Measurements from ENCODE around the gene NOXA1. TPM values are rescaled to one million over a fixed set of nuclear protein-coding genes. Genes with fewer than 3 reads are reported as not detected.
A peak's percentile ranks its signal among the peaks of the same experiment; 100 is the strongest.

Gene NOXA1
- total RNA-seq = 10 to 100 TPM in 1 of 3 donors, 1 to 10 TPM in 2; 2.9 to 13.8 (median 4.6) TPM

- H3K9me3 ChIP-seq = no peaks in the 10 kb centered on the region
- H3K4me3 ChIP-seq = peak within 1 kb of the TSS; percentile 90 to 100 (median 92)
- intact Hi-C loops (cut with DNase I; ENCODE audit: low total_unique reads) = no loop called here
- peak; percentile 88 to 95 for DNase-seq (ENCODE audit: low spot score in 2 of 2)
- no peaks in the 10 kb centered on the region for H3K27me3 ChIP-seq
- peaks cover 0 to 4% of the 10 kb centered on the region in 2 donors for H3K4me1 ChIP-seq
- TF ChIP-seq POLR2AphosphoS5 (IDR thresholded peaks at IDR 0.05) = peak in 2 of 3 donors; percentile 52 to 61
- peak in 2 of 3 donors; percentile 43 to 71 for TF ChIP-seq CTCF (IDR thresholded peaks at IDR 0.05)
- TF ChIP-seq POLR2A (IDR thresholded peaks at IDR 0.05) = no peak
- peak within 1 kb of the TSS; percentile 88 to 89 for H3K27ac ChIP-seq
- H3K36me3 ChIP-seq = no peaks in the 10 kb centered on the region
Measured at GRCh38 chr9:137422604-137423513, at the start of gene NOXA1, which contains the start of gene EXD3. Gene NOXA1 (plus strand): TSS chr9:137423393. CDS start chr9:137423530, 137 bp downstream. Gene EXD3 (minus strand): TSS chr9:137423162. CDS start chr9:137395357, 27,805 bp downstream.

- H3K36me3 ChIP-seq = no peaks in the 10 kb centered on the region
- H3K4me1 ChIP-seq = no peaks in the 10 kb centered on the region
- H3K27ac ChIP-seq = no peak overlapping the region
- intact Hi-C loops (cut with DNase I; ENCODE audit: low total_unique reads) = no loop called here
- no peak overlapping the region for H3K4me3 ChIP-seq
- TF ChIP-seq POLR2A (IDR thresholded peaks at IDR 0.05) = no peak
- TF ChIP-seq CTCF (IDR thresholded peaks at IDR 0.05) = no peak
- no peak for TF ChIP-seq POLR2AphosphoS5 (IDR thresholded peaks at IDR 0.05)
- no peaks in the 10 kb centered on the region for H3K27me3 ChIP-seq
- DNase-seq (ENCODE audit: low spot score in 2 of 2) = no peak
- H3K9me3 ChIP-seq = no peaks in the 10 kb centered on the region
Measured at GRCh38 chr9:137373611-137373980, 49.6 kb upstream of the NOXA1 start.

GRCh38 chr9:137374131-137374845 lies 48.9 kb upstream of the NOXA1 start:
- H3K9me3 ChIP-seq = no peaks in the 10 kb centered on the region
- intact Hi-C loops (cut with DNase I; ENCODE audit: low total_unique reads) = no loop called here
- no peaks in the 10 kb centered on the region for H3K27me3 ChIP-seq
- no peaks in the 10 kb centered on the region for H3K4me1 ChIP-seq
- no peak for DNase-seq (ENCODE audit: low spot score in 2 of 2)
- H3K36me3 ChIP-seq = no peaks in the 10 kb centered on the region
- H3K4me3 ChIP-seq = no peak overlapping the region
- H3K27ac ChIP-seq = no peak overlapping the region
- no peak for TF ChIP-seq POLR2AphosphoS5 (IDR thresholded peaks at IDR 0.05)
- no peak for TF ChIP-seq CTCF (IDR thresholded peaks at IDR 0.05)
- TF ChIP-seq POLR2A (IDR thresholded peaks at IDR 0.05) = no peak

- H3K4me1 ChIP-seq = no peaks in the 10 kb centered on the region
- H3K9me3 ChIP-seq = no peaks in the 10 kb centered on the region
- H3K27me3 ChIP-seq = no peaks in the 10 kb centered on the region
- intact Hi-C loops (cut with DNase I; ENCODE audit: low total_unique reads) = no loop called here
- no peak overlapping the region for H3K27ac ChIP-seq
- no peaks in the 10 kb centered on the region for H3K36me3 ChIP-seq
- DNase-seq (ENCODE audit: low spot score in 2 of 2) = no peak
- no peak overlapping the region for H3K4me3 ChIP-seq
- TF ChIP-seq POLR2AphosphoS5 (IDR thresholded peaks at IDR 0.05) (no peak), CTCF (IDR thresholded peaks at IDR 0.05) (no peak), POLR2A (IDR thresholded peaks at IDR 0.05) (no peak)
Measured at GRCh38 chr9:137375321-137376058, 47.7 kb upstream of the NOXA1 start.
